ENCODE measurements around the gene C10orf67.
"Not testable (repeated sequence)": the region's sequence is repeated elsewhere in the genome, so short reads cannot be mapped to it uniquely, and the experiment has no call there.

The C10orf67 gene

GRCh38 chr10:23253780-23254179, 90.8 kb downstream of the C10orf67 start:
- TF ChIP-seq Cebpa-rat (IDR thresholded peaks at IDR 0.05), result no peak
- H3K27me3 ChIP-seq, result no peaks in the 10 kb centered on the region
- H3K36me3 ChIP-seq, result no peaks in the 10 kb centered on the region
- no peak overlapping the region for H3K4me2 ChIP-seq
- H3K4me1 ChIP-seq, result no peaks in the 10 kb centered on the region
- H4K20me1 ChIP-seq, result no peaks in the 10 kb centered on the region
- no peak overlapping the region for H3K9ac ChIP-seq
- H3K27ac ChIP-seq, result no peak overlapping the region
- 0 out of 2 replicates have a peak, but pooled peaks cover 5% of the 10 kb centered on the region for H3K9me3 ChIP-seq
- H3K4me3 ChIP-seq, result no peak overlapping the region

GRCh38 chr10:23252859-23253258, 91.7 kb downstream of the C10orf67 start:
- H3K36me3 ChIP-seq, H3K4me2 ChIP-seq, H3K27me3 ChIP-seq, H4K20me1 ChIP-seq, H3K4me1 ChIP-seq, H3K9ac ChIP-seq, H3K27ac ChIP-seq, H3K4me3 ChIP-seq, H3K9me3 ChIP-seq: not testable (repeated sequence)

- not testable (repeated sequence) for H3K27ac ChIP-seq, H3K36me3 ChIP-seq, H3K4me3 ChIP-seq, H3K4me1 ChIP-seq, H3K4me2 ChIP-seq, H4K20me1 ChIP-seq, H3K9ac ChIP-seq, H3K27me3 ChIP-seq
- peaks cover 10% of the 10 kb centered on the region for H3K9me3 ChIP-seq
These were observed 102.8 kb downstream of the C10orf67 start for GRCh38 chr10:23241779-23242178.

- Histone ChIP-seq H3K4me2 (no peak overlapping the region), H3K4me1 (no peaks in the 10 kb centered on the region), H3K36me3 (no peaks in the 10 kb centered on the region), H4K20me1 (no peaks in the 10 kb centered on the region), H3K4me3 (no peak overlapping the region), H3K27me3 (no peaks in the 10 kb centered on the region), H3K9ac (no peak overlapping the region), H3K27ac (no peak overlapping the region), H3K9me3 (peaks cover 5% of the 10 kb centered on the region; the same call in 1 of the 2 replicates)
- TF ChIP-seq Cebpa-rat (IDR thresholded peaks at IDR 0.05), result no peak
These were observed 106.6 kb downstream of the C10orf67 start for GRCh38 chr10:23238015-23238414.

- TF ChIP-seq Cebpa-rat (IDR thresholded peaks at IDR 0.05), result no peak
- no peaks in the 10 kb centered on the region for H4K20me1 ChIP-seq
These were observed 114.0 kb downstream of the C10orf67 start for GRCh38 chr10:23230582-23230981.

GRCh38 chr10:23217471-23217870, 127.1 kb downstream of the C10orf67 start:
- TF ChIP-seq Cebpa-rat (IDR thresholded peaks at IDR 0.05), result no peak
- Histone ChIP-seq H3K4me3 (no peak overlapping the region), H3K27me3 (no peaks in the 10 kb centered on the region), H3K36me3 (no peaks in the 10 kb centered on the region), H3K9me3 (no peaks in the 10 kb centered on the region; the same call in 1 of the 2 replicates), H3K9ac (no peak overlapping the region), H3K4me2 (no peak overlapping the region), H4K20me1 (no peaks in the 10 kb centered on the region), H3K27ac (no peak overlapping the region), H3K4me1 (no peaks in the 10 kb centered on the region)

More at GRCh38 chr10:23230582-23230981, 114.0 kb downstream of the C10orf67 start:
- Histone ChIP-seq H3K9me3 (no peaks in the 10 kb centered on the region), H3K9ac (no peak overlapping the region), H3K36me3 (no peaks in the 10 kb centered on the region), H3K27me3 (no peaks in the 10 kb centered on the region), H3K4me1 (no peaks in the 10 kb centered on the region), H3K27ac (no peak overlapping the region), H3K4me2 (no peak overlapping the region), H3K4me3 (no peak overlapping the region)

GRCh38 chr10:23205972-23206642, 138.5 kb downstream of the C10orf67 start:
- Histone ChIP-seq H3K9ac (no peak overlapping the region), H3K27ac (no peak overlapping the region), H3K4me2 (no peak overlapping the region), H3K4me3 (no peak overlapping the region), H3K27me3 (peaks cover 28% of the 10 kb centered on the region; the same call in 1 of the 2 replicates), H3K4me1 (no peaks in the 10 kb centered on the region), H4K20me1 (no peaks in the 10 kb centered on the region), H3K36me3 (no peaks in the 10 kb centered on the region), H3K9me3 (peaks cover 15% of the 10 kb centered on the region; the same call in 1 of the 2 replicates)
- no peak for TF ChIP-seq Cebpa-rat (IDR thresholded peaks at IDR 0.05)

GRCh38 chr10:23204773-23205172, 139.8 kb downstream of the C10orf67 start:
- H3K9me3 ChIP-seq, result peaks cover 26% of the 10 kb centered on the region; the same call in 1 of the 2 replicates
- no peaks in the 10 kb centered on the region for H3K36me3 ChIP-seq
- no peak overlapping the region for H3K4me3 ChIP-seq
- H3K27ac ChIP-seq, result no peak overlapping the region
- H3K4me1 ChIP-seq, result no peaks in the 10 kb centered on the region
- no peak overlapping the region for H3K9ac ChIP-seq
- no peak for TF ChIP-seq Cebpa-rat (IDR thresholded peaks at IDR 0.05)
- H4K20me1 ChIP-seq, result no peaks in the 10 kb centered on the region
- peaks cover 39% of the 10 kb centered on the region for H3K27me3 ChIP-seq
- no peak overlapping the region for H3K4me2 ChIP-seq

GRCh38 chr10:23203369-23204325, 140.9 kb downstream of the C10orf67 start:
- no peaks in the 10 kb centered on the region for H3K4me1 ChIP-seq
- no peaks in the 10 kb centered on the region for H3K36me3 ChIP-seq
- H3K9me3 ChIP-seq, result peaks cover 38% of the 10 kb centered on the region
- H4K20me1 ChIP-seq, result no peaks in the 10 kb centered on the region
- no peak overlapping the region for H3K27ac ChIP-seq
- H3K27me3 ChIP-seq, result peaks cover 50% of the 10 kb centered on the region
- no peak overlapping the region for H3K4me3 ChIP-seq
- no peak overlapping the region for H3K4me2 ChIP-seq
- no peak for TF ChIP-seq Cebpa-rat (IDR thresholded peaks at IDR 0.05)
- no peak overlapping the region for H3K9ac ChIP-seq

- Histone ChIP-seq H4K20me1 (no peaks in the 10 kb centered on the region), H3K27ac (no peak overlapping the region), H3K9me3 (peaks cover 38% of the 10 kb centered on the region), H3K4me2 (no peak overlapping the region), H3K4me1 (no peaks in the 10 kb centered on the region), H3K27me3 (peaks cover 51% of the 10 kb centered on the region), H3K9ac (no peak overlapping the region), H3K36me3 (no peaks in the 10 kb centered on the region), H3K4me3 (no peak overlapping the region)
- TF ChIP-seq Cebpa-rat (IDR thresholded peaks at IDR 0.05), result no peak
These were observed 141.8 kb downstream of the C10orf67 start for GRCh38 chr10:23202779-23203178.
